Heart left ventricle (tissue), 13 donors: ENCODE data around the gene FNDC3B.

Source experiments
- CTCF ChIP-seq, 12 donors: fragments of 200-600 bp; sonication (generic) in 4 of 12; IDR thresholded peaks; one replicate each; pipeline versions ENCODE4 v1.5.0 to v1.8.0; 2018 to 2022; ENCODE audit warnings: antibody characterized with exemption in 12 of 12, mild to moderate bottlenecking in 5 of 12
- POLR2A ChIP-seq, 2 donors: fragments of 450-650 bp; IDR thresholded peaks; one replicate each; pipeline ENCODE4 v1.6.1; 2017; ENCODE audit warnings: antibody characterized with exemption in 2 of 2, mild to moderate bottlenecking in 2 of 2, moderate library complexity in 2 of 2
- donor health status: ischemic (EF 13 %, LVEDD 7.1; RV severe dilation, severe dysfunction).
- donor health status: DM: no; HTN: yes; CAD: no.
- donor health status: DM: no; HTN: no; CAD: no.
- donor health status: ischemic (EF 25% LVEDD 6.9; RV normal size, moderate dysfunction).
- donor health status: ischemic (EF 25% LVEDD 5.7; RV mildly dilated, moderate dysfunction).
- donor health status: ischemic (EF 35%, LVEDD 5.7; RV mildly dilated, moderate dysfunction).
- donor health status: nonischemic (EF 11% LVEDD 7.7; RV severe dilation, severe dysfunction).
- donor health status: DM: yes; HTN: yes; CAD: no.
- donor health status: PGD.
- donor health status: ischemic (EF 29% LVEDD 5.4; RV normal size, mild dysfunction).
- donor health status: nonischemic (EF 23%, LVEDD 6.1; RV moderate dilation, normal function).

GRCh38 chr3:172411478-172411947, 372.1 kb downstream of the FNDC3B start:
- TF ChIP-seq CTCF (IDR thresholded peaks at IDR 0.05) = no peak
- no peak for TF ChIP-seq POLR2A (IDR thresholded peaks at IDR 0.05)
